ENCODE data around the gene GPR32.

GRCh38 chr19:50796128-50796633 lies 25.9 kb downstream of the GPR32 start:
- TF ChIP-seq, protein P1, sequence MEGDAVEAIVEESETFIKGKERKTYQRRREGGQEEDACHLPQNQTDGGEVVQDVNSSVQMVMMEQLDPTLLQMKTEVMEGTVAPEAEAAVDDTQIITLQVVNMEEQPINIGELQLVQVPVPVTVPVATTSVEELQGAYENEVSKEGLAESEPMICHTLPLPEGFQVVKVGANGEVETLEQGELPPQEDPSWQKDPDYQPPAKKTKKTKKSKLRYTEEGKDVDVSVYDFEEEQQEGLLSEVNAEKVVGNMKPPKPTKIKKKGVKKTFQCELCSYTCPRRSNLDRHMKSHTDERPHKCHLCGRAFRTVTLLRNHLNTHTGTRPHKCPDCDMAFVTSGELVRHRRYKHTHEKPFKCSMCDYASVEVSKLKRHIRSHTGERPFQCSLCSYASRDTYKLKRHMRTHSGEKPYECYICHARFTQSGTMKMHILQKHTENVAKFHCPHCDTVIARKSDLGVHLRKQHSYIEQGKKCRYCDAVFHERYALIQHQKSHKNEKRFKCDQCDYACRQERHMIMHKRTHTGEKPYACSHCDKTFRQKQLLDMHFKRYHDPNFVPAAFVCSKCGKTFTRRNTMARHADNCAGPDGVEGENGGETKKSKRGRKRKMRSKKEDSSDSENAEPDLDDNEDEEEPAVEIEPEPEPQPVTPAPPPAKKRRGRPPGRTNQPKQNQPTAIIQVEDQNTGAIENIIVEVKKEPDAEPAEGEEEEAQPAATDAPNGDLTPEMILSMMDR (IDR thresholded peaks at IDR 0.05), result peak; percentile 47
- no peak for TF ChIP-seq ZFX (IDR thresholded peaks at IDR 0.05; ENCODE audit: borderline replicate concordance)
